Pulmonary artery endothelial cell (primary cell): ENCODE results near the gene ANKRD66. TPM values are rescaled to one million over a fixed set of nuclear protein-coding genes. Genes with fewer than 3 reads are reported as not detected.
"Not testable (repeated sequence)": the region's sequence is repeated elsewhere in the genome, so short reads cannot be mapped to it uniquely, and the experiment has no call there.

Source experiments
- DNase-seq: peaks from one replicate; pipeline ENCODE4 v3.0.0-alpha.2; 2011; ENCODE audit warnings: low read depth, low spot score
- total RNA-seq: library from RNA; depleted of rRNA; stranded (reverse); fragments of >200 nt; gene quantifications from 2 replicates; pipeline ENCODE4 v1.2.3, GENCODE V29; 2014

The ANKRD66 gene
- not detected in 2 replicates for total RNA-seq

GRCh38 chr6:46746696-46747095 is at the start of gene ANKRD66:
TSS of gene ANKRD66 (plus strand) at chr6:46746933. CDS start at chr6:46751949, 5,016 bp downstream.
- no peak for DNase-seq

GRCh38 chr6:46699970-46700369 is 46.8 kb upstream of the ANKRD66 start:
- DNase-seq = no peak

GRCh38 chr6:46704562-46704961 is 42.2 kb upstream of the ANKRD66 start:
- DNase-seq = no peak

GRCh38 chr6:46706464-46706863 is 40.3 kb upstream of the ANKRD66 start:
- DNase-seq = no peak

GRCh38 chr6:46711491-46711890 is 35.2 kb upstream of the ANKRD66 start:
- DNase-seq = no peak

GRCh38 chr6:46715141-46715540 is 31.6 kb upstream of the ANKRD66 start:
- DNase-seq = no peak

GRCh38 chr6:46719099-46719498 is 27.6 kb upstream of the ANKRD66 start:
- DNase-seq = no peak

GRCh38 chr6:46720401-46720800 is 26.3 kb upstream of the ANKRD66 start:
- no peak for DNase-seq

GRCh38 chr6:46729787-46730326 is 16.9 kb upstream of the ANKRD66 start:
- no peak for DNase-seq

GRCh38 chr6:46730921-46731461 is 15.7 kb upstream of the ANKRD66 start:
- no peak for DNase-seq

- DNase-seq = no peak
These were observed 13.4 kb upstream of the ANKRD66 start for GRCh38 chr6:46733341-46733801.

GRCh38 chr6:46734867-46735719 is 11.6 kb upstream of the ANKRD66 start, which contains the start of gene PLA2G7:
TSS of gene PLA2G7 (minus strand) at chr6:46735375. CDS start at chr6:46722891, 12,484 bp downstream.
- DNase-seq = no peak

GRCh38 chr6:46735720-46736031 is 11.1 kb upstream of the ANKRD66 start:
- DNase-seq = no peak

- no peak for DNase-seq
These were observed 9.8 kb upstream of the ANKRD66 start for GRCh38 chr6:46736906-46737305.

GRCh38 chr6:46741482-46741881 is 5.3 kb upstream of the ANKRD66 start:
- no peak for DNase-seq

- DNase-seq = no peak
These were observed 4.8 kb upstream of the ANKRD66 start for GRCh38 chr6:46741910-46742309.

- DNase-seq = no peak
These were observed 3.1 kb upstream of the ANKRD66 start for GRCh38 chr6:46743425-46744158.

- DNase-seq = not testable (repeated sequence)
These were observed 2.5 kb upstream of the ANKRD66 start for GRCh38 chr6:46744159-46744725.

- no peak for DNase-seq
These were observed 760 bp upstream of the ANKRD66 start for GRCh38 chr6:46745973-46746372.

- no peak for DNase-seq
These were observed 2.3 kb downstream of the ANKRD66 start for GRCh38 chr6:46748940-46749503.

- DNase-seq = no peak
These were observed 3.0 kb downstream of the ANKRD66 start for GRCh38 chr6:46749731-46750130.
